Colon (tissue), 2 donors: ENCODE measurements around the gene SIN3B.

Experiments
- FAIRE-seq: peaks from 2 replicates; lab custom pipeline; 2012; peaks lifted over from hg19 to GRCh38; lab: Jason Lieb, UNC
- donor health status: control.
- donor health status: control.

SIN3B gene

GRCh38 chr19:16825312-16826052 lies 3.7 kb upstream of the SIN3B start:
- no peak for FAIRE-seq

GRCh38 chr19:16829822-16830289 lies 658 bp downstream of the SIN3B start:
- no peak for FAIRE-seq

- no peak for FAIRE-seq
Observed at GRCh38 chr19:16830679-16831078, 1.5 kb downstream of the SIN3B start.

- no peak for FAIRE-seq
Observed at GRCh38 chr19:16831531-16831930, 2.3 kb downstream of the SIN3B start.

- no peak for FAIRE-seq
Observed at GRCh38 chr19:16834747-16835146, 5.5 kb downstream of the SIN3B start.

GRCh38 chr19:16836115-16837034 lies 7.2 kb downstream of the SIN3B start:
- FAIRE-seq, result no peak

GRCh38 chr19:16837035-16837362 lies 7.8 kb downstream of the SIN3B start:
- no peak for FAIRE-seq

GRCh38 chr19:16841391-16841926 lies 12.3 kb downstream of the SIN3B start:
- no peak for FAIRE-seq

- no peak for FAIRE-seq
Observed at GRCh38 chr19:16846901-16847300, 17.7 kb downstream of the SIN3B start.

GRCh38 chr19:16847430-16847829 lies 18.2 kb downstream of the SIN3B start:
- FAIRE-seq, result no peak

- FAIRE-seq, result no peak
Observed at GRCh38 chr19:16849168-16849567, 20.0 kb downstream of the SIN3B start.

- FAIRE-seq, result no peak
Observed at GRCh38 chr19:16850133-16850532, 20.9 kb downstream of the SIN3B start.

GRCh38 chr19:16851031-16851712 lies 22.0 kb downstream of the SIN3B start:
- FAIRE-seq, result no peak

- FAIRE-seq, result no peak
Observed at GRCh38 chr19:16853066-16853465, 23.9 kb downstream of the SIN3B start.

GRCh38 chr19:16856091-16856490 lies 26.9 kb downstream of the SIN3B start:
- FAIRE-seq, result no peak

GRCh38 chr19:16859626-16860025 lies 30.4 kb downstream of the SIN3B start:
- no peak for FAIRE-seq

- FAIRE-seq, result no peak
Observed at GRCh38 chr19:16860118-16860517, 30.9 kb downstream of the SIN3B start.

GRCh38 chr19:16861011-16861410 lies 31.8 kb downstream of the SIN3B start:
- no peak for FAIRE-seq

- no peak for FAIRE-seq
Observed at GRCh38 chr19:16861834-16862233, 32.6 kb downstream of the SIN3B start.

GRCh38 chr19:16862826-16863415 lies 33.7 kb downstream of the SIN3B start:
- FAIRE-seq, result no peak

- no peak for FAIRE-seq
Observed at GRCh38 chr19:16867211-16867610, 38.0 kb downstream of the SIN3B start.
